H1 (cell line): ENCODE measurements around the gene BYSL. TPM values are rescaled to one million over a fixed set of nuclear protein-coding genes. Genes with fewer than 3 reads are reported as not detected.

Experiments used
- CTCF ChIA-PET: fragments of 300-600 bp; sonication (Branson Sonifier 250); formaldehyde crosslinking; loops from one replicate; lab custom pipeline; 2021; ENCODE audit not compliant: partially characterized antibody; lab: Charles Lee
- POLR2A ChIA-PET: fragments of 300-600 bp; sonication (Branson Sonifier 250); formaldehyde crosslinking; loops from one replicate; lab custom pipeline; 2021; ENCODE audit warnings: inconsistent platforms; ENCODE audit not compliant: partially characterized antibody; lab: Charles Lee
- DNase-seq, 2 experiments: peaks; one replicate each; pipeline versions ENCODE4 v3.0.0 to v3.0.0-alpha.2; 2010 to 2022; ENCODE audit warnings: low spot score in 2 of 2, low read depth in 1 of 2, mixed read lengths in 1 of 2
- FAIRE-seq: peaks from 2 replicates; lab custom pipeline; 2011; peaks lifted over from hg19 to GRCh38; lab: Jason Lieb, UNC
- H2AFZ ChIP-seq: 2 replicates; pipeline ENCODE4 v1.8.1; 2012; ENCODE audit warnings: low read length, inconsistent platforms
- H2AK5ac ChIP-seq: 2 replicates; pipeline ENCODE4 v1.6.1; 2013; ENCODE audit warnings: low read depth, low read length
- H2BK120ac ChIP-seq: replicated peaks from 2 replicates; pipeline ENCODE3; 2013; ENCODE audit warnings: low read depth, low read length, inconsistent platforms
- H2BK12ac ChIP-seq: 2 replicates; pipeline ENCODE4 v1.6.1; 2013; ENCODE audit warnings: low read depth, low read length
- H2BK15ac ChIP-seq: 2 replicates; pipeline ENCODE4 v1.6.1; 2013; ENCODE audit warnings: low read length
- H2BK20ac ChIP-seq: 2 replicates; pipeline ENCODE4 v1.6.1; 2013; ENCODE audit warnings: low read length
- H2BK5ac ChIP-seq: 2 replicates; pipeline ENCODE4 v1.6.1; 2013; ENCODE audit warnings: low read depth, low read length
- H3K14ac ChIP-seq: 2 replicates; pipeline ENCODE4 v1.6.1; 2013; ENCODE audit warnings: inconsistent platforms; ENCODE audit not compliant: insufficient read length
- H3K18ac ChIP-seq: 2 replicates; pipeline ENCODE4 v1.6.1; 2013; ENCODE audit warnings: low read length; ENCODE audit errors: extremely low read depth
- H3K23ac ChIP-seq: 2 replicates; pipeline ENCODE4 v1.6.1; 2013; ENCODE audit warnings: inconsistent platforms; ENCODE audit not compliant: insufficient read length
- H3K23me2 ChIP-seq: 2 replicates; pipeline ENCODE4 v1.6.1; 2013; ENCODE audit warnings: low read depth, low read length
- H3K27ac ChIP-seq: 2 replicates; pipeline ENCODE4 v1.6.1; 2011; ENCODE audit warnings: low read depth, low read length, inconsistent platforms
- H3K27me3 ChIP-seq, 4 experiments: replicated peaks in 1 of 4; 1 replicate in 1 of 4; 2 replicates in 3 of 4; pipeline versions ENCODE4 v1.6.1 to v1.8.1; 2011 to 2013; ENCODE audit warnings: low read length in 3 of 4, mild to moderate bottlenecking in 3 of 4, inconsistent platforms in 2 of 4, mixed read lengths in 2 of 4, moderate library complexity in 1 of 4; ENCODE audit not compliant: control insufficient read depth in 3 of 4, insufficient read depth in 3 of 4; ENCODE audit errors: extremely low read depth in 1 of 4
- H3K36me3 ChIP-seq, 4 experiments: 2 replicates each; pipeline versions ENCODE4 v1.6.1 to v1.8.1; 2011 to 2013; ENCODE audit warnings: mild to moderate bottlenecking in 4 of 4, low read length in 3 of 4, moderate library complexity in 2 of 4, control low read depth in 1 of 4, inconsistent platforms in 1 of 4; ENCODE audit not compliant: insufficient read depth in 4 of 4, control insufficient read depth in 2 of 4
- H3K4ac ChIP-seq: replicated peaks from 2 replicates; pipeline ENCODE3; 2013; ENCODE audit warnings: low read length, low read depth, mixed read lengths, inconsistent platforms; ENCODE audit not compliant: insufficient read length
- H3K4me1 ChIP-seq, 4 experiments: replicated peaks in 1 of 4; 1 replicate in 1 of 4; 2 replicates in 3 of 4; pipeline versions ENCODE4 v1.6.1 to v1.8.1; 2011 to 2013; ENCODE audit warnings: low read length in 3 of 4, inconsistent platforms in 2 of 4, mixed read lengths in 1 of 4; ENCODE audit not compliant: insufficient read depth in 4 of 4, control insufficient read depth in 3 of 4
- H3K4me2 ChIP-seq, 2 experiments: 2 replicates each; pipeline versions ENCODE4 v1.6.1 to v1.8.1; 2011 to 2013; ENCODE audit warnings: low read depth in 2 of 2, low read length in 2 of 2, control low read depth in 1 of 2, inconsistent platforms in 1 of 2, mild to moderate bottlenecking in 1 of 2; ENCODE audit not compliant: insufficient read depth in 1 of 2
- H3K4me3 ChIP-seq, 4 experiments: fragments of 200-600, 300-600 bp in 1 of 4; sonication (generic), shearing (Covaris generic), sonication (Bioruptor Twin) in 1 of 4; 2 replicates each; pipeline versions ENCODE4 v1.5.1 to v1.8.1; 2011 to 2016; ENCODE audit warnings: low read length in 4 of 4, low read depth in 3 of 4, control low read depth in 2 of 4, inconsistent platforms in 2 of 4, mild to moderate bottlenecking in 2 of 4, mixed read lengths in 1 of 4, moderate library complexity in 1 of 4; ENCODE audit not compliant: insufficient read depth in 2 of 4; ENCODE audit errors: extremely low read depth in 1 of 4
- H3K56ac ChIP-seq: replicated peaks from 2 replicates; pipeline ENCODE3; 2013; ENCODE audit warnings: low read depth, mild to moderate bottlenecking, mixed read lengths, low read length, inconsistent platforms; ENCODE audit not compliant: insufficient read length
- H3K79me1 ChIP-seq: 2 replicates; pipeline ENCODE4 v1.6.1; 2013; ENCODE audit warnings: low read depth, low read length, control low read depth
- H3K79me2 ChIP-seq, 2 experiments: 2 replicates each; pipeline versions ENCODE4 v1.6.1 to v1.8.1; 2012 to 2013; ENCODE audit warnings: low read length in 2 of 2, mild to moderate bottlenecking in 2 of 2, inconsistent platforms in 1 of 2; ENCODE audit not compliant: insufficient read depth in 2 of 2, control insufficient read depth in 1 of 2
- H3K9ac ChIP-seq, 4 experiments: replicated peaks in 1 of 4; 1 replicate in 1 of 4; 2 replicates in 3 of 4; pipeline versions ENCODE4 v1.6.1 to v1.8.1; 2011 to 2013; ENCODE audit warnings: low read depth in 3 of 4, low read length in 3 of 4, control low read depth in 2 of 4, mild to moderate bottlenecking in 2 of 4, moderate library complexity in 2 of 4, inconsistent platforms in 1 of 4; ENCODE audit errors: extremely low read depth in 1 of 4
- H3K9me3 ChIP-seq, 2 experiments: 2 replicates each; pipeline versions ENCODE4 v1.6.1 to v1.8.1; 2012 to 2013; ENCODE audit warnings: mild to moderate bottlenecking in 2 of 2, moderate library complexity in 2 of 2, control low read depth in 1 of 2, inconsistent platforms in 1 of 2, low read depth in 1 of 2, low read length in 1 of 2, mixed read lengths in 1 of 2; ENCODE audit not compliant: insufficient read depth in 2 of 2
- H4K20me1 ChIP-seq, 2 experiments: replicated peaks in 1 of 2; 2 replicates each; pipeline versions ENCODE3 to v1.8.1; 2011 to 2013; ENCODE audit warnings: inconsistent platforms in 2 of 2, low read length in 2 of 2, mild to moderate bottlenecking in 1 of 2; ENCODE audit not compliant: insufficient read depth in 2 of 2, control insufficient read depth in 1 of 2
- H4K5ac ChIP-seq: 2 replicates; pipeline ENCODE4 v1.6.1; 2013; ENCODE audit warnings: low read length, low read depth, mixed read lengths, inconsistent platforms; ENCODE audit not compliant: insufficient read length
- H4K8ac ChIP-seq: 2 replicates; pipeline ENCODE4 v1.8.0; 2013; ENCODE audit warnings: mild to moderate bottlenecking, moderate library complexity, low read length, inconsistent platforms; ENCODE audit not compliant: insufficient read depth; ENCODE audit errors: extremely low read depth
- H4K91ac ChIP-seq: replicated peaks from 2 replicates; pipeline ENCODE3; 2013; ENCODE audit warnings: low read length, mixed read lengths, inconsistent platforms; ENCODE audit not compliant: insufficient read length
- JUND ChIP-seq: IDR thresholded peaks from 2 replicates; pipeline ENCODE4 v1.6.1; 2011; ENCODE audit warnings: mild to moderate bottlenecking, improper control_type of control experiment, low read length
- POLR2AphosphoS5 ChIP-seq: IDR thresholded peaks from 2 replicates; pipeline ENCODE4 v1.6.1; 2011; ENCODE audit warnings: low read depth, low read length
- RBBP5 ChIP-seq: IDR thresholded peaks from 2 replicates; pipeline ENCODE4 v1.7.1; 2012; ENCODE audit warnings: low read depth, mild to moderate bottlenecking, inconsistent platforms, low read length, moderate library complexity, borderline replicate concordance
- RFX5 ChIP-seq: IDR thresholded peaks from 2 replicates; pipeline ENCODE4 v1.6.1; 2011; ENCODE audit warnings: low read depth, low read length, improper control_type of control experiment, borderline replicate concordance
- SIN3A ChIP-seq, 2 experiments: IDR thresholded peaks in 1 of 2; conservative IDR thresholded peaks in 1 of 2; 2 replicates each; pipeline ENCODE4 v1.6.1; 2011 to 2012; ENCODE audit warnings: low read length in 2 of 2, improper control_type of control experiment in 1 of 2, low read depth in 1 of 2, mild to moderate bottlenecking in 1 of 2
- SRF ChIP-seq: IDR thresholded peaks from 2 replicates; pipeline ENCODE4 v1.6.1; 2011; ENCODE audit warnings: mild to moderate bottlenecking, low read depth, low read length, moderate library complexity
- SUZ12 ChIP-seq: fragments of 200-600 bp; sonication (generic); IDR thresholded peaks from 2 replicates; pipeline ENCODE4 v1.6.1; 2012; ENCODE audit warnings: mild to moderate bottlenecking, inconsistent platforms, low read length, moderate library complexity, mixed read lengths
- TBP ChIP-seq: IDR thresholded peaks from 2 replicates; pipeline ENCODE4 v1.6.1; 2011; ENCODE audit warnings: low read depth, low read length, improper control_type of control experiment
- WGBS, 2 experiments: shearing (Covaris generic) in 1 of 2; methylation state at CpG; one replicate each; pipeline versions ENCODE4 v1.1.6 to v1.1.7; 2013 to 2015; ENCODE audit warnings: low lambda C conversion rate in 2 of 2, mixed read lengths in 2 of 2, inconsistent platforms in 1 of 2, low coverage in 1 of 2, missing lambda C conversion rate in 1 of 2; ENCODE audit not compliant: insufficient replicate concordance in 2 of 2, insufficient coverage in 1 of 2, insufficient read length in 1 of 2; ENCODE audit errors: extremely low coverage in 1 of 2, missing lambda C conversion rate in 1 of 2; 5-methylcytosine and 5-hydroxymethylcytosine counted together
- polyA plus RNA-seq, 7 experiments: library from polyadenylated mRNA; depleted of rRNA in 3 of 7; stranded (reverse) in 5 of 7; unstranded in 2 of 7; fragments of >200 nt in 5 of 7; fragments of 200-250 nt in 2 of 7; gene quantifications; 1 replicate in 5 of 7; 2 replicates in 1 of 7; 4 replicates in 1 of 7; pipeline versions ENCODE4 v1.2.1 to v1.2.3, GENCODE V29; 2011 to 2013; ENCODE audit warnings: missing spikeins in 2 of 7, mixed read lengths in 2 of 7
- total RNA-seq: library from RNA; stranded (reverse); fragmentation: NEBNext Ultra II Directional; extraction: Animal tissue kit (Norgen Biotek cat#: 25700); gene quantifications from 2 replicates; pipeline ENCODE4 v1.2.1, GENCODE V29; 2021
- TF ChIP-seq, protein P1 (sequence below): IDR thresholded peaks from 2 replicates; pipeline ENCODE4 v1.6.1; 2011; ENCODE audit warnings: low read length, improper control_type of control experiment

Gene BYSL
- total and polyA plus RNA-seq, 2 of the 8 experiments (the other 6 are each of a cell fraction or from before 2014, with no cell fraction given) = 37.3 to 49.2 TPM

DNA sequence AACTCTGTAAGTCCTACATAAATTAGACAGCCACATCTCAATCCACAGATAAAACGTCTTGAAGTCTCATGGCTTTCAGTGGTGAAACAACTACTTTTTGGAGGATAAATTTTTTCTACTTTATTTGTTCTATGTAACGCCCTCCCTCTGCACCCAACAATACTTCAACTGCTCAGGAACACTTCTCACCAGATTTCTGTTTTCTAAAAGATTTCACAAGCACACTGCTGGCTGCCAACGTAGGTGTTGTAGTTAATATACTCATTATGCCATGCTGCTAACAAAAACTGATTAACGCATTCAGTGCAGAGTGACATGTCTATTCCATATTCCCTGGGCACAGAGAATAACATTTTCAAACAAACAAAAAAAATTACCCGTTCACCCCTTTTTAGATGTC is 36.3 kb upstream of the BYSL start:
- Histone ChIP-seq H4K20me1 (peaks cover 0 to 1% of the 10 kb centered on the region in 2 experiments), H3K4me1 (peaks cover 0 to 6% (median 5%) of the 10 kb centered on the region in 4 experiments; a peak in 3 of 7 replicates), H3K36me3 (peaks cover 0 to 2% (median 0%) of the 10 kb centered on the region in 4 experiments; a peak in 2 of 8 replicates), H2AFZ (no peak overlapping the region), H3K27ac (no peak overlapping the region), H2BK12ac (no peak overlapping the region), H3K23me2 (no peaks in the 10 kb centered on the region), H3K23ac (no peak overlapping the region), H4K8ac (no peak overlapping the region), H3K4ac (no peak overlapping the region), H3K4me3 (no peak overlapping the region), H4K91ac (no peak overlapping the region), H3K18ac (no peak overlapping the region), H2BK120ac (no peak overlapping the region), H3K27me3 (no peaks in the 10 kb centered on the region), H2BK20ac (no peak overlapping the region), H3K9me3 (no peaks in the 10 kb centered on the region), H2BK5ac (no peak overlapping the region), H3K56ac (no peak overlapping the region), H4K5ac (no peak overlapping the region), H3K14ac (no peak overlapping the region), H3K79me1 (no peaks in the 10 kb centered on the region; the same call in 1 of the 2 replicates), H3K79me2 (peaks cover 0 to 44% of the 10 kb centered on the region in 2 experiments; a peak in 2 of 4 replicates), H2AK5ac (no peak overlapping the region), H2BK15ac (no peak overlapping the region), H3K4me2 (no peak overlapping the region), H3K9ac (no peak overlapping the region)
- WGBS, 2 experiments = 92% methylated on average over 5 of the region's 5 CpGs; no CpG with 5 or more reads in 1 of the 2 experiments
- TF ChIP-seq TBP = no peak
- TF ChIP-seq POLR2AphosphoS5 = no peak
- TF ChIP-seq RFX5 = no peak
- TF ChIP-seq RBBP5 = no peak
- no peak for TF ChIP-seq SUZ12
- TF ChIP-seq JUND = no peak
- TF ChIP-seq SRF = no peak
- TF ChIP-seq, protein P1, sequence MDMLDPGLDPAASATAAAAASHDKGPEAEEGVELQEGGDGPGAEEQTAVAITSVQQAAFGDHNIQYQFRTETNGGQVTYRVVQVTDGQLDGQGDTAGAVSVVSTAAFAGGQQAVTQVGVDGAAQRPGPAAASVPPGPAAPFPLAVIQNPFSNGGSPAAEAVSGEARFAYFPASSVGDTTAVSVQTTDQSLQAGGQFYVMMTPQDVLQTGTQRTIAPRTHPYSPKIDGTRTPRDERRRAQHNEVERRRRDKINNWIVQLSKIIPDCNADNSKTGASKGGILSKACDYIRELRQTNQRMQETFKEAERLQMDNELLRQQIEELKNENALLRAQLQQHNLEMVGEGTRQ = no peak
- TF ChIP-seq SIN3A (conservative IDR thresholded peaks at IDR 0.05 in 1 of 2, IDR thresholded peaks at IDR 0.05 in 1 of 2; ENCODE audit: low read depth in 1 of 2, low read length in 2 of 2) = no peak
- DNase-seq (no peak), FAIRE-seq (no peak)
- POLR2A ChIA-PET = no interaction called here
- CTCF ChIA-PET = no interaction called here
